GM18517 (cell line): ENCODE data around the gene PCDHB3.
"Not testable (repeated sequence)": the region's sequence is repeated elsewhere in the genome, so short reads cannot be mapped to it uniquely, and the experiment has no call there.

Experiments used
- ATAC-seq: cut with Tn5 transposase; IDR thresholded peaks from one replicate; pipeline ENCODE4 v1.9.1; 2021; ENCODE audit warnings: mild to moderate bottlenecking, moderate library complexity; ENCODE audit not compliant: unreplicated experiment

Gene PCDHB3

GRCh38 chr5:141100243-141100805, at the start of gene PCDHB3:
PCDHB3 (plus strand) TSS chr5:141100473; CDS start chr5:141100650, 177 bp downstream.
- ATAC-seq: no peak

GRCh38 chr5:141050622-141051520, 49.4 kb upstream of the PCDHB3 start, which contains the start of gene PCDHB1:
PCDHB1 (plus strand) TSS chr5:141051374; CDS start chr5:141051471, 97 bp downstream.
- no peak for ATAC-seq

DNA sequence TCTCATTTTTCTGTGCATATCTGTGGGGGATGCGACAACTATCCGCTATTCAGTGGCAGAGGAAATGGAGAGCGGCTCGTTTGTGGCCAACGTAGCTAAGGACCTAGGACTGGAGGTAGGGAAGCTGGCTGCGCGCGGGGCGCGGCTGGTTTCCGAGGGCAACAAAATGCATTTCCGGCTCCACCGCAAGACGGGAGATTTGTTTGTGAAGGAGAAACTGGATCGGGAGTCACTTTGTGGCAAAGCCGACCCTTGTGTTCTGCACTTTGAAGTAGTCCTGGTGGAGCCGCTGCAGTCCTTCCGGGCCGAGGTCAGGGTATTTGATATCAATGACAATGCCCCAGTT, 48.8 kb upstream of the PCDHB3 start:
- no peak for ATAC-seq

GRCh38 chr5:141077826-141078225, 22.4 kb upstream of the PCDHB3 start:
- no peak for ATAC-seq

DNA sequence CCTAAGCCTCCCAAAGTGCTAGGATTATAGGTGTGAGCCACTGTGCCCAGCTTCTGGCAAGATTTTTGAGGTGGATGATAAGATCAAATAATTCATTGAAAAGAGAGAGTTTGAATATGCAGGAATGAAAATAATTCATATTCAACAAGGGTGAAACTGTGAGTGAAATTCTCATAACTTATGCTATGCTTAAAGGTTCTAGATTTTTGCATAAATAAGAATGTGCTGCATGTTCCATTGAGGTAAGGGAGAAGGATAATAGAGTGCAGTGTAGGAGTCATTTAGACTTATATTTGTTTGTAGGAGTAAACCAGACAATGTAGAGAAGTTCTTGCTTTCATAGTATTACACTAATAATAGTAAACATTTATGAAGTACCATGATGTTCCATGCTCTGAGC, 18.0 kb upstream of the PCDHB3 start:
- ATAC-seq: no peak

GRCh38 chr5:141084487-141084989, 15.7 kb upstream of the PCDHB3 start:
- no peak for ATAC-seq

- no peak for ATAC-seq
Measured at GRCh38 chr5:141094481-141095262, 5.6 kb upstream of the PCDHB3 start, which contains the start of gene PCDHB2. PCDHB2 (plus strand) TSS chr5:141094615; CDS start chr5:141094791, 176 bp downstream.

DNA sequence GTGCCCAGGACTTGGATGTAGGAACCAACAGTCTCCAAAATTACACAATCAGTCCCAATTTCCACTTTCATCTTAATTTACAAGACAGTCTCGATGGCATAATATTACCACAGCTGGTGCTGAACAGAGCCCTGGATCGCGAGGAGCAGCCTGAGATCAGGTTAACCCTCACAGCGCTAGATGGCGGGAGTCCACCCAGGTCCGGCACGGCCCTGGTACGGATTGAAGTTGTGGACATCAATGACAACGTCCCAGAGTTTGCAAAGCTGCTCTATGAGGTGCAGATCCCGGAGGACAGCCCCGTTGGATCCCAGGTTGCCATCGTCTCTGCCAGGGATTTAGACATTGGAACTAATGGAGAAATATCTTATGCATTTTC, 5.0 kb upstream of the PCDHB3 start:
- no peak for ATAC-seq

GRCh38 chr5:141096181-141096580, 4.1 kb upstream of the PCDHB3 start:
- not testable (repeated sequence) for ATAC-seq

DNA sequence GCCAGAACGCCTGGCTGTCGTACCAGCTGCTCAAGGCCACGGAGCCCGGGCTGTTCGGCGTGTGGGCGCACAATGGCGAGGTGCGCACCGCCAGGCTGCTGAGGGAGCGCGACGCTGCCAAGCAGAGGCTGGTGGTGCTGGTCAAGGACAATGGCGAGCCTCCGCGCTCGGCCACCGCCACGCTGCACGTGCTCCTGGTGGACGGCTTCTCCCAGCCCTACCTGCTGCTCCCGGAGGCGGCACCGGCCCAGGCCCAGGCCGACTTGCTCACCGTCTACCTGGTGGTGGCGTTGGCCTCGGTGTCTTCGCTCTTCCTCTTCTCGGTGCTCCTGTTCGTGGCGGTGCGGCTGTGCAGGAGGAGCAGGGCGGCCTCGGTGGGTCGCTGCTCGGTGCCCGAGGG, 3.7 kb upstream of the PCDHB3 start:
- ATAC-seq: not testable (repeated sequence)

- ATAC-seq: no peak
Measured at GRCh38 chr5:141101059-141101458, 786 bp downstream of the PCDHB3 start.

DNA sequence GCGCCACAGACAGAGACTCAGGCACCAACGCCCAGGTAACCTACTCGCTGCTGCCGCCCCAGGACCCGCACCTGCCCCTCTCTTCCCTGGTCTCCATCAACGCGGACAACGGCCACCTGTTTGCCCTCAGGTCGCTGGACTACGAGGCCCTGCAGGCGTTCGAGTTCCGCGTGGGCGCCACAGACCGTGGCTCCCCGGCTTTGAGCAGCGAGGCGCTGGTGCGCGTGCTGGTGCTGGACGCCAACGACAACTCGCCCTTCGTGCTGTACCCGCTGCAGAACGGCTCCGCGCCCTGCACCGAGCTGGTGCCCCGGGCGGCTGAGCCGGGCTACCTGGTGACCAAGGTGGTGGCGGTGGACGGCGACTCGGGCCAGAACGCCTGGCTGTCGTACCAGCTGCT, 1.8 kb downstream of the PCDHB3 start:
- not testable (repeated sequence) for ATAC-seq

GRCh38 chr5:141102471-141102870, 2.2 kb downstream of the PCDHB3 start:
- ATAC-seq: not testable (repeated sequence)

DNA sequence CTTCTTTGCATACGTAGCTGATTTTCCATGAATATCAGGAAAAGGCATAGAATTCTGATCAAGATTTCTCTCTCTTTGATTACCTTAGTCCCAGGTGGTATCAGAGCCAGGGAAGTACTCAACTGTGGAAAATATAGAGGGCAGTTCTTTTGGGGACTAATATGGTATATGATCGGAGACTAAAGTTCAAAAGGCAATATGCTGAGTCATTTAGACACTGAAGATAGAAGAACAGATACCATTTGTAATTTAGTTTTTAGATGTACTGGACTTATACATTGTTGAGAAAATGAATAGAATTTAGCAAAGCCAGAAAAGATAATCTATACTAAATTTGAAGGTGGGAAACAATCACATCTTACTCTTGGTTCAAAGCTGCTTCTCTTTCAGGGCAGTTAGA, 5.1 kb downstream of the PCDHB3 start:
- no peak for ATAC-seq

DNA sequence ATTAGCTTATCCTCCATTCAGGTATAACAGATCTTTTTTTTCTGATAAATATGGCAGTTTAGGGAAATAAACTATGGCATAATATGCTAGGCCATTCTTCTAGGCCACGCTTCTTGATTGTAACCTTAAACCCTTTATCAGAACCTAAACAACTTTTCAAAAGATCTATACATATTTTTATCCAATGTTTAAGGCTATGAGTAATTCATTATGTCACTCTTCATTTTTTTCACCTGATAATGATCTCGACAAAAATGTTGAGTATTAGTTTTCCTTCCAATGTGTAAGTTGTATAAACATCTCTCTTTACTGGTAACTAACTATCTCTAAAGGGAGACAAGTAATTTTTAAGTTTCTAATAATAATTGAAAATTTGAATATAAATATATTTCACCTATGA, 19.0 kb downstream of the PCDHB3 start:
- ATAC-seq: no peak

DNA sequence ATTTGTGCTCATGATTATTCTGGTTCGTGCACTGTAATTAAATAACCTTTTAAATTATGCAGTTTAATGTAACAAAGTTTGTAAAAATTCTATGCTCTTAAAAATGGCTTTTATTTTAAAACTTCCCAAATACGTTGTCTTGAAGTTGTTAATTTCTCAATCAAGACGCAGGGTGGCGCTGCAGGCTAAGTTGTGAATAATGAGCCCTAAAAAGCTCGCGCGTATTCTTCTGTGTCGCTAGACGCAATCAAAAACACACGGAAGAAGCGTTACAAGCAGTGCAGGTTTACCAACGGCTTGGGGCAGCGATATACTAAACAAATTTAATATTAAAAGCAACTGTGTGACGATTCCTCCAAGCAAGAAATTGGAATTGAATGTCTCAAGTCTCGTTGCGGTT, 21.3 kb downstream of the PCDHB3 start, which contains the start of gene PCDHB4:
Gene PCDHB4, plus strand, starts transcription at position 256 of the 400 bp plus-strand sequence. CDS start 181 bp downstream, outside the sequence.
- no peak for ATAC-seq

DNA sequence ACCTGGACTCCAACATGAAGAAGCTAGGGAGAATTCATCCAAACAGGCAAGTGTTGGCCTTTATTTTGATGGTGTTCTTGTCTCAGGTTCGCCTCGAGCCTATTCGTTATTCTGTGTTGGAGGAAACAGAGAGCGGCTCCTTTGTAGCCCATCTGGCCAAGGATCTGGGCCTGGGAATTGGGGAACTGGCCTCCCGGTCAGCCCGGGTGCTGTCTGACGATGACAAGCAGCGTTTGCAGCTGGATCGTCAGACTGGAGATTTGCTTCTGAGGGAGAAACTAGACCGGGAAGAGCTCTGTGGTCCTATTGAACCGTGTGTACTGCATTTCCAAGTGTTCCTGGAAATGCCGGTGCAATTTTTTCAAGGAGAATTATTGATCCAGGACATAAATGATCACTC, 21.7 kb downstream of the PCDHB3 start:
- ATAC-seq: no peak

GRCh38 chr5:141123396-141124135, 23.3 kb downstream of the PCDHB3 start:
- ATAC-seq: not testable (repeated sequence)

DNA sequence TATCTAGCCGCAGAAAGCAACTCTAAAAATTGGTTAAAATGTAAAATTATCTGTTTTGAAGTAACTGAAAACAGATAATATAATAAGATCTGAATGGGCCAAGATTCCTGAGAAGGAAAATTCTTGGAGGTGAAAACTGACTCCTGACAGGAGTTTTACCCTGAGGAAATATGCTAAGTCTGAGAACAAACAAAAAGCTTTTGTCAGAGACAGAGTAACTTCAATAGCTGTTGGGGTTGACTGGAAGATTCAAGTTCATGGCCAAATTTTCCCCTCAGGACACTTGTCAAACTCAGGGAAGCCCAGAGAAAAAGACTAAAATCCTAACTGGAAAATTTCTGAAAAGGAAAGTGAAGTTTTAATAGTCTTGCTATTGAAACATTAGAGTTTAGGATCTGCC, 27.0 kb downstream of the PCDHB3 start:
- no peak for ATAC-seq

DNA sequence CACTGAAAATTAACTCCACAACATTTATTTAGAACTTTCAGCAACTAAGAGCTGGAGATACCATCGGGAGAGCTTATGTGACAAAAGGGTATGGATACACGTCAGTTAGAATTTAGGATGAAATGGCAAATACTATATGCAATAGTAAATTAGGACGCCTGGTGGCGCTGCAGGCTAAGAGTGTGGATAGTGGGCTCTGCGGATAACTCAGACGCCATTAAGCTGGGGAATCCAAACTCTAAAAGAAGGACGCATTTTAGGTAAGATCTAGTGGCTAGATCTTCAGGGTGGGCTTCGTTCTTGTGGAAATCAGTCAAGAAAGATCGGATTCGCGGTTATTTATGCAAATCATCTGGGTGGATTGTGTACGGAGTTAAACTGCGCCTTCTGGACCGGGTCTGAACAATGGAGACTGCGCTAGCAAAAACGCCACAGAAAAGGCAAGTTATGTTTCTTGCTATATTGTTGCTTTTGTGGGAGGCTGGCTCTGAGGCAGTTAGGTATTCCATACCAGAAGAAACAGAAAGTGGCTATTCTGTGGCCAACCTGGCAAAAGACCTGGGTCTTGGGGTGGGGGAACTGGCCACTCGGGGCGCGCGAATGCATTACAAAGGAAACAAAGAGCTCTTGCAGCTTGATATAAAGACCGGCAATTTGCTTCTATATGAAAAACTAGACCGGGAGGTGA, 34.9 kb downstream of the PCDHB3 start, which contains the start of gene PCDHB5:
Gene PCDHB5, plus strand, starts transcription at position 177 of the 688 bp plus-strand sequence. Its CDS starts 229 bp downstream, at position 406.
- no peak for ATAC-seq
